Liver (tissue), 3 donors: ENCODE data around the gene ADTRP.

Experiments
- ATF3 ChIP-seq: IDR thresholded peaks from 2 replicates; pipeline ENCODE4 v1.6.1; 2016; ENCODE audit warnings: antibody characterized with exemption
- CTCF ChIP-seq: fragments of 150-350 bp; IDR thresholded peaks from 2 replicates; pipeline ENCODE4 v1.5.1; 2017; ENCODE audit warnings: improper control_type of control experiment, low read depth, low read length; ENCODE audit not compliant: missing input control
- GABPA ChIP-seq, 2 donors: IDR thresholded peaks in 1 of 2; conservative IDR thresholded peaks in 1 of 2; 2 replicates each; pipeline ENCODE4 v1.6.1; 2016; ENCODE audit warnings: antibody characterized with exemption in 2 of 2, mild to moderate bottlenecking in 1 of 2, moderate library complexity in 1 of 2
- HNF4G ChIP-seq: IDR thresholded peaks from 2 replicates; pipeline ENCODE4 v1.6.1; 2016; ENCODE audit warnings: antibody characterized with exemption
- JUND ChIP-seq, 2 donors: IDR thresholded peaks; 2 replicates each; pipeline ENCODE4 v1.6.1; 2016; ENCODE audit warnings: antibody characterized with exemption in 2 of 2
- MAX ChIP-seq: IDR thresholded peaks from 2 replicates; pipeline ENCODE4 v1.6.1; 2016; ENCODE audit warnings: antibody characterized with exemption
- NR2F2 ChIP-seq: IDR thresholded peaks from 2 replicates; pipeline ENCODE4 v1.6.1; 2016; ENCODE audit warnings: antibody characterized with exemption
- RAD21 ChIP-seq, 2 donors: IDR thresholded peaks; 2 replicates each; pipeline ENCODE4 v1.6.1; 2016; ENCODE audit warnings: antibody characterized with exemption in 2 of 2, mild to moderate bottlenecking in 2 of 2
- RXRA ChIP-seq, 2 donors: IDR thresholded peaks; 2 replicates each; pipeline ENCODE4 v1.6.1; 2017 to 2018; ENCODE audit warnings: antibody characterized with exemption in 2 of 2, mild to moderate bottlenecking in 1 of 2
- SP1 ChIP-seq: IDR thresholded peaks from 2 replicates; pipeline ENCODE4 v1.6.1; 2018; ENCODE audit warnings: antibody characterized with exemption, mild to moderate bottlenecking
- TAF1 ChIP-seq: conservative IDR thresholded peaks from 2 replicates; pipeline ENCODE4 v1.6.1; 2016; ENCODE audit warnings: antibody characterized with exemption, mild to moderate bottlenecking
- YY1 ChIP-seq: IDR thresholded peaks from 2 replicates; pipeline ENCODE4 v1.6.1; 2016; ENCODE audit warnings: antibody characterized with exemption, mild to moderate bottlenecking
- donor health status: healthy.
- donor health status: healthy.

- TF ChIP-seq CTCF (no peak), NR2F2 (no peak), ATF3 (no peak), RAD21 (IDR thresholded peaks at IDR 0.05) (no peak), YY1 (no peak), HNF4G (no peak), JUND (IDR thresholded peaks at IDR 0.05) (no peak), SP1 (no peak), GABPA (IDR thresholded peaks at IDR 0.05 in 1 of 2, conservative IDR thresholded peaks at IDR 0.05 in 1 of 2) (no peak), MAX (no peak), TAF1 (no peak), RXRA (IDR thresholded peaks at IDR 0.05) (no peak)
Observed at GRCh38 chr6:11729076-11729475, 49.5 kb downstream of the ADTRP start.
